SH-SY5Y (cell line): ENCODE measurements around the gene MORN4.

Experiments
- GATA2 ChIP-seq: IDR thresholded peaks from 2 replicates; pipeline ENCODE4 v1.6.1; 2011; ENCODE audit warnings: mild to moderate bottlenecking, low read depth, low read length
- GATA3 ChIP-seq: IDR thresholded peaks from 2 replicates; pipeline ENCODE4 v1.6.1; 2011; ENCODE audit warnings: low read depth, mild to moderate bottlenecking, low read length, moderate library complexity

GRCh38 chr10:97628228-97628627 lies 5.1 kb downstream of the MORN4 start:
- TF ChIP-seq GATA2, result no peak
- no peak for TF ChIP-seq GATA3
